A549 (cell line): ENCODE results near the gene EPB41L2. TPM values are rescaled to one million over a fixed set of nuclear protein-coding genes. Genes with fewer than 3 reads are reported as not detected.

Source experiments
- ATAC-seq, 2 experiments: fragments of 200-7000 bp in 1 of 2; fragments of >200 bp in 1 of 2; cut with Nextera tagmentation in 1 of 2; cut with Tn5 transposase in 1 of 2; 3 replicates each; pipeline versions ENCODE4 v1.8.0 to v1.9.1; 2018 to 2020; ENCODE audit warnings: mild to moderate bottlenecking in 1 of 2, moderate library complexity in 1 of 2
- CTCF ChIA-PET: fragments of 300-600 bp; sonication (Branson Sonifier 250); formaldehyde crosslinking; extraction: SDS; loops from one replicate; lab custom pipeline; 2021; ENCODE audit warnings: antibody characterized with exemption, inconsistent platforms; lab: Yijun Ruan, JAX
- POLR2A ChIA-PET: fragments of 350-600 bp; formaldehyde crosslinking; extraction: SDS; loops from one replicate; lab custom pipeline; 2021; ENCODE audit warnings: antibody characterized with exemption, inconsistent platforms; lab: Yijun Ruan, JAX
- DNase-seq, 2 experiments: peaks; one replicate each; pipeline versions ENCODE4 v3.0.0 to v3.0.0-alpha.2; 2011 to 2016; ENCODE audit warnings: low read depth in 1 of 2, low spot score in 1 of 2
- FAIRE-seq: peaks from 2 replicates; lab custom pipeline; 2011; peaks lifted over from hg19 to GRCh38; lab: Jason Lieb, UNC
- H3K27ac ChIP-seq, 2 experiments: fragments of >200 bp; sonication (Bioruptor Twin); formaldehyde crosslinking; 3 replicates each; pipeline ENCODE4 v1.5.1; 2016 to 2017
- H3K4me1 ChIP-seq: fragments of >200 bp; sonication (Bioruptor Twin); formaldehyde crosslinking; 3 replicates; pipeline ENCODE4 v1.6.1; 2016
- H3K4me2 ChIP-seq: fragments of >200 bp; sonication (Bioruptor Twin); formaldehyde crosslinking; 3 replicates; pipeline ENCODE4 v1.6.1; 2016
- H3K4me3 ChIP-seq: fragments of >200 bp; sonication (Bioruptor Twin); formaldehyde crosslinking; 3 replicates; pipeline ENCODE4 v1.5.1; 2016
- H3K9me3 ChIP-seq: fragments of >200 bp; sonication (Bioruptor Twin); formaldehyde crosslinking; 3 replicates; pipeline ENCODE4 v1.6.1; 2016
- BCL3 ChIP-seq: fragments of >200 bp; sonication (Bioruptor Twin); formaldehyde crosslinking; IDR thresholded peaks from 3 replicates; pipeline ENCODE4 v1.6.1; 2016
- BHLHE40 ChIP-seq: IDR thresholded peaks from 2 replicates; pipeline ENCODE4 v1.6.1; 2012; ENCODE audit warnings: low read depth, low read length, inconsistent platforms
- CEBPB ChIP-seq, 2 experiments: fragments of >200 bp in 1 of 2; sonication (Bioruptor Twin) in 1 of 2; formaldehyde crosslinking in 1 of 2; IDR thresholded peaks; 2 replicates each; pipeline ENCODE4 v1.6.1; 2012 to 2016
- CHD4 ChIP-seq: fragments of 200-600 bp; sonication (generic); IDR thresholded peaks from 2 replicates; pipeline ENCODE4 v1.6.1; 2016; ENCODE audit warnings: antibody characterized with exemption, mild to moderate bottlenecking, borderline replicate concordance
- EHF ChIP-seq: fragments of 250-450 bp; sonication (Bioruptor Pico); IDR thresholded peaks from 2 replicates; pipeline ENCODE4 v1.5.0; 2020; ENCODE audit warnings: mild to moderate bottlenecking
- ELK1 ChIP-seq: fragments of 150-350 bp; IDR thresholded peaks from 2 replicates; pipeline ENCODE4 v1.6.1; 2014; ENCODE audit warnings: low read depth, mild to moderate bottlenecking, low read length
- EP300 ChIP-seq, 2 experiments: fragments of >200 bp; sonication (Bioruptor Twin); formaldehyde crosslinking; IDR thresholded peaks; 2 replicates in 1 of 2; 3 replicates in 1 of 2; pipeline ENCODE4 v1.6.1; 2016 to 2017
- GATA3 ChIP-seq: IDR thresholded peaks from 2 replicates; pipeline ENCODE4 v1.6.1; 2012; ENCODE audit warnings: borderline replicate concordance
- HDAC2 ChIP-seq: fragments of 200-600 bp; sonication (generic); IDR thresholded peaks from 2 replicates; pipeline ENCODE4 v1.6.1; 2016
- HEYL ChIP-seq: fragments of 250-450 bp; sonication (Bioruptor Pico); IDR thresholded peaks from 2 replicates; pipeline ENCODE4 v1.8.0; 2021; ENCODE audit warnings: mild to moderate bottlenecking, moderate library complexity
- HOXA7 ChIP-seq: fragments of 250-450 bp; sonication (Bioruptor Pico); IDR thresholded peaks from 2 replicates; pipeline ENCODE4 v1.5.0; 2020; ENCODE audit warnings: mild to moderate bottlenecking, moderate library complexity
- HOXB13 ChIP-seq: fragments of 250-450 bp; sonication (Bioruptor Pico); IDR thresholded peaks from 2 replicates; pipeline ENCODE4 v1.5.0; 2020; ENCODE audit warnings: low read depth, mild to moderate bottlenecking, moderate library complexity
- KDM1A ChIP-seq: fragments of 200-600 bp; sonication (generic); IDR thresholded peaks from 2 replicates; pipeline ENCODE4 v1.6.1; 2016; ENCODE audit warnings: low read depth, mild to moderate bottlenecking
- MAFK ChIP-seq: fragments of 450-650 bp; IDR thresholded peaks from 2 replicates; pipeline ENCODE4 v1.6.1; 2014; ENCODE audit not compliant: partially characterized antibody
- MYC ChIP-seq: IDR thresholded peaks from 2 replicates; pipeline ENCODE4 v1.6.1; 2012; ENCODE audit warnings: mild to moderate bottlenecking, inconsistent platforms, low read length, improper control_type of control experiment, borderline replicate concordance
- NR3C1 ChIP-seq: fragments of >200 bp; sonication (Bioruptor Twin); formaldehyde crosslinking; IDR thresholded peaks from 3 replicates; pipeline ENCODE4 v1.6.1; 2017
- POLR2A ChIP-seq: IDR thresholded peaks from 2 replicates; pipeline ENCODE4 v1.6.1; 2012; ENCODE audit warnings: mild to moderate bottlenecking, low read length
- RARB ChIP-seq: fragments of 250-450 bp; sonication (Bioruptor Pico); IDR thresholded peaks from 2 replicates; pipeline ENCODE4 v1.8.0; 2021; ENCODE audit warnings: mild to moderate bottlenecking, moderate library complexity
- SMC3 ChIP-seq: fragments of >200 bp; sonication (Bioruptor Twin); formaldehyde crosslinking; IDR thresholded peaks from 3 replicates; pipeline ENCODE4 v1.6.1; 2018; ENCODE audit warnings: inconsistent platforms
- SREBF2 ChIP-seq: fragments of 450-650 bp; IDR thresholded peaks from 2 replicates; pipeline ENCODE4 v1.6.1; 2014; ENCODE audit warnings: mild to moderate bottlenecking, moderate library complexity
- WGBS: methylation state at CpG from one replicate; pipeline ENCODE4 v1.1.6; 2017; ENCODE audit errors: missing lambda C conversion rate; 5-methylcytosine and 5-hydroxymethylcytosine counted together
- polyA plus RNA-seq, 4 experiments: library from polyadenylated mRNA; depleted of rRNA in 3 of 4; stranded (reverse); fragments of >200 nt; fragmentation: RNase III in 1 of 4; extraction: RNeasy Plus Mini Kit Qiagen cat#74134 plus additional on column Dnase treatment in 1 of 4; gene quantifications; 2 replicates in 3 of 4; 3 replicates in 1 of 4; pipeline ENCODE4 v1.2.3, GENCODE V29; 2011 to 2017
- TF ChIP-seq, protein P1 (sequence below): fragments of 250-450 bp; sonication (Bioruptor Pico); IDR thresholded peaks from 2 replicates; pipeline ENCODE4 v1.5.0; 2020; ENCODE audit warnings: low read depth, mild to moderate bottlenecking, moderate library complexity
- TF ChIP-seq, protein P2 (sequence below): fragments of 200-600 bp; sonication (generic); IDR thresholded peaks from 2 replicates; pipeline ENCODE4 v1.6.1; 2016; ENCODE audit warnings: antibody characterized with exemption, mild to moderate bottlenecking, moderate library complexity
- TF ChIP-seq, protein P3 (sequence below): IDR thresholded peaks from 2 replicates; pipeline ENCODE4 v1.6.1; 2012
- TF ChIP-seq, protein P4 (sequence below): IDR thresholded peaks from 2 replicates; pipeline ENCODE4 v1.6.1; 2012

EPB41L2 gene
- polyA plus RNA-seq, 2 of the 4 experiments (the other 2 are of a cell fraction): 42.9 to 50.3 TPM

GRCh38 chr6:130994319-130995097 lies 68.5 kb downstream of the EPB41L2 start (continued):
- TF ChIP-seq CHD4 (no peak), HOXB13 (CRISPR knock-in tag) (no peak), HDAC2 (no peak), KDM1A (no peak), HEYL (no peak)
- TF ChIP-seq, protein P1, sequence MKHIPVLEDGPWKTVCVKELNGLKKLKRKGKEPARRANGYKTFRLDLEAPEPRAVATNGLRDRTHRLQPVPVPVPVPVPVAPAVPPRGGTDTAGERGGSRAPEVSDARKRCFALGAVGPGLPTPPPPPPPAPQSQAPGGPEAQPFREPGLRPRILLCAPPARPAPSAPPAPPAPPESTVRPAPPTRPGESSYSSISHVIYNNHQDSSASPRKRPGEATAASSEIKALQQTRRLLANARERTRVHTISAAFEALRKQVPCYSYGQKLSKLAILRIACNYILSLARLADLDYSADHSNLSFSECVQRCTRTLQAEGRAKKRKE (CRISPR knock-in tag): no peak
- TF ChIP-seq, all 56 proteins: peak for 0

GRCh38 chr6:130993292-130993765 lies 69.7 kb downstream of the EPB41L2 start:
- no peak overlapping the region for H3K4me3 ChIP-seq
- H3K4me2 ChIP-seq: no peak overlapping the region
- FAIRE-seq (no peak), ATAC-seq (no peak), DNase-seq (no peak)
- no peaks in the 10 kb centered on the region for H3K9me3 ChIP-seq
- 0 out of 6 replicates have a peak overlapping the region, but pooled peaks of 1 of the 2 experiments have one; percentile 18 for H3K27ac ChIP-seq
- whole genome bisulfite sequencing: 72% methylated on average over 11 of the region's 11 CpGs
- POLR2A ChIA-PET: no interaction called here
- CTCF ChIA-PET: interaction anchor here (0.6 to 1.2 kb wide), 2 partner anchors 15 to 177 kb away, joined by 3 to 4 read pairs; no protein-coding TSS in a partner anchor
- no peak for TF ChIP-seq NR3C1
- TF ChIP-seq, protein P2, sequence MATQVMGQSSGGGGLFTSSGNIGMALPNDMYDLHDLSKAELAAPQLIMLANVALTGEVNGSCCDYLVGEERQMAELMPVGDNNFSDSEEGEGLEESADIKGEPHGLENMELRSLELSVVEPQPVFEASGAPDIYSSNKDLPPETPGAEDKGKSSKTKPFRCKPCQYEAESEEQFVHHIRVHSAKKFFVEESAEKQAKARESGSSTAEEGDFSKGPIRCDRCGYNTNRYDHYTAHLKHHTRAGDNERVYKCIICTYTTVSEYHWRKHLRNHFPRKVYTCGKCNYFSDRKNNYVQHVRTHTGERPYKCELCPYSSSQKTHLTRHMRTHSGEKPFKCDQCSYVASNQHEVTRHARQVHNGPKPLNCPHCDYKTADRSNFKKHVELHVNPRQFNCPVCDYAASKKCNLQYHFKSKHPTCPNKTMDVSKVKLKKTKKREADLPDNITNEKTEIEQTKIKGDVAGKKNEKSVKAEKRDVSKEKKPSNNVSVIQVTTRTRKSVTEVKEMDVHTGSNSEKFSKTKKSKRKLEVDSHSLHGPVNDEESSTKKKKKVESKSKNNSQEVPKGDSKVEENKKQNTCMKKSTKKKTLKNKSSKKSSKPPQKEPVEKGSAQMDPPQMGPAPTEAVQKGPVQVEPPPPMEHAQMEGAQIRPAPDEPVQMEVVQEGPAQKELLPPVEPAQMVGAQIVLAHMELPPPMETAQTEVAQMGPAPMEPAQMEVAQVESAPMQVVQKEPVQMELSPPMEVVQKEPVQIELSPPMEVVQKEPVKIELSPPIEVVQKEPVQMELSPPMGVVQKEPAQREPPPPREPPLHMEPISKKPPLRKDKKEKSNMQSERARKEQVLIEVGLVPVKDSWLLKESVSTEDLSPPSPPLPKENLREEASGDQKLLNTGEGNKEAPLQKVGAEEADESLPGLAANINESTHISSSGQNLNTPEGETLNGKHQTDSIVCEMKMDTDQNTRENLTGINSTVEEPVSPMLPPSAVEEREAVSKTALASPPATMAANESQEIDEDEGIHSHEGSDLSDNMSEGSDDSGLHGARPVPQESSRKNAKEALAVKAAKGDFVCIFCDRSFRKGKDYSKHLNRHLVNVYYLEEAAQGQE: no peak
- no peak for TF ChIP-seq BCL3
- TF ChIP-seq, protein P3, sequence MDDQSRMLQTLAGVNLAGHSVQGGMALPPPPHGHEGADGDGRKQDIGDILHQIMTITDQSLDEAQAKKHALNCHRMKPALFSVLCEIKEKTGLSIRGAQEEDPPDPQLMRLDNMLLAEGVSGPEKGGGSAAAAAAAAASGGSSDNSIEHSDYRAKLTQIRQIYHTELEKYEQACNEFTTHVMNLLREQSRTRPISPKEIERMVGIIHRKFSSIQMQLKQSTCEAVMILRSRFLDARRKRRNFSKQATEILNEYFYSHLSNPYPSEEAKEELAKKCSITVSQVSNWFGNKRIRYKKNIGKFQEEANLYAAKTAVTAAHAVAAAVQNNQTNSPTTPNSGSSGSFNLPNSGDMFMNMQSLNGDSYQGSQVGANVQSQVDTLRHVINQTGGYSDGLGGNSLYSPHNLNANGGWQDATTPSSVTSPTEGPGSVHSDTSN: no peak
- TF ChIP-seq ELK1: no peak
- TF ChIP-seq CEBPB (IDR thresholded peaks at IDR 0.05): no peak
- no peak for TF ChIP-seq GATA3
- TF ChIP-seq SREBF2: no peak
- no peak for TF ChIP-seq POLR2A
- TF ChIP-seq, protein P4, sequence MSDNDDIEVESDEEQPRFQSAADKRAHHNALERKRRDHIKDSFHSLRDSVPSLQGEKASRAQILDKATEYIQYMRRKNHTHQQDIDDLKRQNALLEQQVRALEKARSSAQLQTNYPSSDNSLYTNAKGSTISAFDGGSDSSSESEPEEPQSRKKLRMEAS: no peak
- TF ChIP-seq EHF: no peak
- no peak for TF ChIP-seq BHLHE40
- no peak for TF ChIP-seq SMC3
- TF ChIP-seq EP300 (IDR thresholded peaks at IDR 0.05): no peak
- no peak for TF ChIP-seq RARB
- TF ChIP-seq MYC: no peak
- TF ChIP-seq CHD4: no peak
- no peak for TF ChIP-seq HOXA7 (CRISPR knock-in tag)
- no peak for TF ChIP-seq KDM1A
- TF ChIP-seq MAFK: no peak
- peaks cover 29% of the 10 kb centered on the region for H3K4me1 ChIP-seq
